ENCODE measurements around the gene CERKL. TPM values are rescaled to one million over a fixed set of nuclear protein-coding genes. Genes with fewer than 3 reads are reported as not detected.
A peak's percentile ranks its signal among the peaks of the same experiment; 100 is the strongest.

Gene CERKL
- total and polyA plus RNA-seq, 9 of the 15 experiments (the other 6 are each of a cell fraction or from before 2014, with no cell fraction given), result 0.04 to 0.08 TPM; not detected in 7

- no peak for TF ChIP-seq CEBPZ (IDR thresholded peaks at IDR 0.05; ENCODE audit: borderline replicate concordance, low read depth, low read length)
- no peak for TF ChIP-seq KLF6 (CRISPR knock-in tag; IDR thresholded peaks at IDR 0.05; ENCODE audit: borderline replicate concordance)
Measured at GRCh38 chr2:181607629-181608590, 49.0 kb downstream of the CERKL start (continued).

GRCh38 chr2:181605889-181606837 lies 50.7 kb downstream of the CERKL start:
- intact Hi-C loops (cut with micrococcal nuclease) (no loop called here), in situ Hi-C loops (cut with MboI) (no loop called here)
- H3K9me3 ChIP-seq (replicated peaks; ENCODE audit: control insufficient read depth, insufficient read depth, low read depth, low read length), result no peaks in the 10 kb centered on the region
- H3K9me1 ChIP-seq (ENCODE audit: control insufficient read depth, insufficient read depth, low read length), result no peaks in the 10 kb centered on the region
- H3K27me3 ChIP-seq (ENCODE audit: control insufficient read depth in 2 of 2, insufficient read depth in 2 of 2, low read length in 2 of 2), result no peaks in the 10 kb centered on the region
- H2AFZ ChIP-seq (ENCODE audit: low read depth, low read length), result no peak overlapping the region
- H3K4me2 ChIP-seq (ENCODE audit: insufficient read depth, low read length), result no peak overlapping the region
- no TSS peak for BruUV-seq (replicated peaks)
- H3K36me3 ChIP-seq (ENCODE audit: control insufficient read depth, insufficient read depth, low read length), result no peaks in the 10 kb centered on the region
- no peak overlapping the region for H3K27ac ChIP-seq (ENCODE audit: extremely low read depth, low read depth, low read length)
- ATAC-seq, result no peak
- WGBS (ENCODE audit: insufficient coverage, low coverage, missing lambda C conversion rate), result 7% methylated on average over 1 of the region's 3 CpGs
- no peak overlapping the region for H3K4me3 ChIP-seq
- H3K79me2 ChIP-seq (ENCODE audit: control insufficient read depth, insufficient read depth, low read length), result no peaks in the 10 kb centered on the region
- H4K20me1 ChIP-seq (replicated peaks; ENCODE audit: control insufficient read depth, insufficient read depth, low read length), result no peaks in the 10 kb centered on the region
- FAIRE-seq, result no peak
- no peaks in the 10 kb centered on the region for H3K4me1 ChIP-seq (replicated peaks in 1 of 2; ENCODE audit: control insufficient read depth in 2 of 2, insufficient read depth in 2 of 2, low read length in 2 of 2)
- no peak for DNase-seq (ENCODE audit: extremely low read depth in 1 of 4, low spot score in 3 of 4)
- H3K9ac ChIP-seq (ENCODE audit: insufficient read depth in 1 of 2, low read depth in 2 of 2, low read length in 2 of 2), result no peak overlapping the region
- CTCF ChIA-PET (ENCODE audit: low intra/inter-chr PET ratio), result no interaction called here
- POLR2A ChIA-PET, result no interaction called here
- TF ChIP-seq SRSF1 (IDR thresholded peaks at IDR 0.05; ENCODE audit: low read depth, low read length), result no peak
- no peak for TF ChIP-seq E4F1 (CRISPR knock-in tag; IDR thresholded peaks at IDR 0.05; ENCODE audit: borderline replicate concordance)
- peak; percentile 77 for TF ChIP-seq HNRNPK (IDR thresholded peaks at IDR 0.05; ENCODE audit: low read depth, low read length, poor library complexity, severe bottlenecking)
- no peak for TF ChIP-seq POLR2H (tag; IDR thresholded peaks at IDR 0.05; ENCODE audit: low read depth)
- TF ChIP-seq PCBP1 (IDR thresholded peaks at IDR 0.05; ENCODE audit: low read depth, low read length, poor library complexity, severe bottlenecking), result peak; percentile 72

Measured in K562 (cell line).